Ishikawa (cell line): Measurements from ENCODE around the gene TTC38.

Experiments used
- CEBPB ChIP-seq: IDR thresholded peaks from 2 replicates; pipeline ENCODE4 v1.6.1; 2012
- REST ChIP-seq: IDR thresholded peaks from 2 replicates; pipeline ENCODE4 v1.6.1; 2012; ENCODE audit warnings: low read depth, mild to moderate bottlenecking
- YY1 ChIP-seq: IDR thresholded peaks from 2 replicates; pipeline ENCODE4 v1.6.1; 2012; ENCODE audit warnings: low read depth
- TF ChIP-seq, protein P1 (sequence below): IDR thresholded peaks from 2 replicates; pipeline ENCODE4 v1.6.1; 2012

GRCh38 chr22:46288846-46289243, 21.0 kb downstream of the TTC38 start:
- TF ChIP-seq REST (no peak), YY1 (no peak), CEBPB (no peak)
- TF ChIP-seq, protein P1, sequence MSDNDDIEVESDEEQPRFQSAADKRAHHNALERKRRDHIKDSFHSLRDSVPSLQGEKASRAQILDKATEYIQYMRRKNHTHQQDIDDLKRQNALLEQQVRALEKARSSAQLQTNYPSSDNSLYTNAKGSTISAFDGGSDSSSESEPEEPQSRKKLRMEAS = no peak
